Glomerular endothelial cell (primary cell): ENCODE results near the gene TMTC4. TPM values are rescaled to one million over a fixed set of nuclear protein-coding genes. Genes with fewer than 3 reads are reported as not detected.
"Not testable (repeated sequence)": the region's sequence is repeated elsewhere in the genome, so short reads cannot be mapped to it uniquely, and the experiment has no call there.

Experiments used
- DNase-seq: peaks from one replicate; pipeline ENCODE4 v3.0.0-alpha.2; 2011; ENCODE audit warnings: low read depth, low spot score; ENCODE audit errors: extremely low read depth
- total RNA-seq: library from RNA; depleted of rRNA; stranded (reverse); fragments of >200 nt; gene quantifications from 2 replicates; pipeline ENCODE4 v1.2.3, GENCODE V29; 2015

TMTC4 gene
- total RNA-seq, 1 donor from 2014 or later = 27.7 TPM

GRCh38 chr13:100594255-100594654 is 80.3 kb downstream of the TMTC4 start:
- no peak for DNase-seq

- DNase-seq = no peak
These were observed 85.3 kb downstream of the TMTC4 start for GRCh38 chr13:100589178-100589725.

- DNase-seq = no peak
These were observed 86.0 kb downstream of the TMTC4 start, which contains the start of gene GGACT for GRCh38 chr13:100588331-100589177. Gene GGACT, minus strand, starts transcription at chr13:100588789. Its CDS starts 56,198 bp downstream, at chr13:100532591.

GRCh38 chr13:100584896-100585295 is 89.7 kb downstream of the TMTC4 start:
- DNase-seq = no peak

- no peak for DNase-seq
These were observed 93.1 kb downstream of the TMTC4 start for GRCh38 chr13:100581504-100581903.

GRCh38 chr13:100581030-100581429 is 93.6 kb downstream of the TMTC4 start:
- DNase-seq = no peak

- DNase-seq = no peak
These were observed 94.5 kb downstream of the TMTC4 start for GRCh38 chr13:100580045-100580444.

- DNase-seq = not testable (repeated sequence)
These were observed 97.4 kb downstream of the TMTC4 start for GRCh38 chr13:100577239-100577638.

- peak; percentile 68 for DNase-seq
These were observed 101.5 kb downstream of the TMTC4 start for GRCh38 chr13:100573121-100573520.

- DNase-seq = no peak
These were observed 108.1 kb downstream of the TMTC4 start for GRCh38 chr13:100566543-100566942.

- no peak for DNase-seq
These were observed 109.3 kb downstream of the TMTC4 start for GRCh38 chr13:100565286-100565685.

GRCh38 chr13:100564444-100565223 is 110.0 kb downstream of the TMTC4 start:
- DNase-seq = no peak

- DNase-seq = no peak
These were observed 110.8 kb downstream of the TMTC4 start for GRCh38 chr13:100563779-100564178.

- no peak for DNase-seq
These were observed 112.9 kb downstream of the TMTC4 start for GRCh38 chr13:100561599-100562204.

GRCh38 chr13:100561158-100561499 is 113.5 kb downstream of the TMTC4 start:
- DNase-seq = no peak

- DNase-seq = no peak
These were observed 114.0 kb downstream of the TMTC4 start for GRCh38 chr13:100560498-100561157.

GRCh38 chr13:100559886-100560285 is 114.7 kb downstream of the TMTC4 start:
- DNase-seq = no peak
